GM18867 (cell line): ENCODE measurements around the gene GPR142.
A peak's percentile ranks its signal among the peaks of the same experiment; 100 is the strongest.

Experiments
- ATAC-seq: cut with Tn5 transposase; IDR thresholded peaks from one replicate; pipeline ENCODE4 v1.9.1; 2021; ENCODE audit warnings: mild to moderate bottlenecking, moderate library complexity; ENCODE audit not compliant: unreplicated experiment

Gene GPR142

DNA sequence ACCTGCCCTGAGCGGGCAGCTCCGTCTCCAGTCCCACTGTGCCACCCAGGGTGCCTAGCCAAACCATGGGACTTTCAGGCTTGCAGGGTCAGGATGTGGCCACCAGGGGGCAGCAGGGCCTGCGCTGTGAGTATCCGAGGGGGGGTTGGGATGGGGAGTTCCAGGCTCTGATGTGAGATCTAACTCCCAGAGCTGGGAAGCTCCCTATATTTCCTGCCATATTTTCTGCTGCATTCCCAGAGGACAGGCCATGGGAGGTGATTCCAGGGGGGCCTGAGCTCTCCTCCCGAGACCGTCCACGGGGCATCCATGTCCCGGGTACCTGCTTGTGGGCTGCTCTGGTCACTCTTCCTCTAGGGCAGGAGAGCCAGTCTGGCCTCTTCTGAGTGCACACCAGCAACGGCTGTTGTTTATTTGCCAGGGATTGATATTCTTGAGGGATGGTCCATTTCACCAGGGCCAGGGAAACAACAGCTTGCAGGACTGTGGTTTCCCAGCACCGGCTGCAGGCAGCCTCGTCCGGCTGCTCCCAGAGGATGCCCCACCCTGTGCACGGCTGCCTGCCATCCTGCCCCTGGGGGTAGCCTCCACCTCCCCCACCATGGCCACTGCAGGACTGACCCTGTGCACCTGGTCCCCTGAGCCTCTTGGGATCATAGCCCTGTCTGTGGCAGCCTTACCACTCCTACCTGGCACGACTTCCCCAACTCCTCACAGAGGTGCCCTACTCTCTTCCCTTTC lies 1.2 kb downstream of the GPR142 start:
- peak; percentile 53 for ATAC-seq

DNA sequence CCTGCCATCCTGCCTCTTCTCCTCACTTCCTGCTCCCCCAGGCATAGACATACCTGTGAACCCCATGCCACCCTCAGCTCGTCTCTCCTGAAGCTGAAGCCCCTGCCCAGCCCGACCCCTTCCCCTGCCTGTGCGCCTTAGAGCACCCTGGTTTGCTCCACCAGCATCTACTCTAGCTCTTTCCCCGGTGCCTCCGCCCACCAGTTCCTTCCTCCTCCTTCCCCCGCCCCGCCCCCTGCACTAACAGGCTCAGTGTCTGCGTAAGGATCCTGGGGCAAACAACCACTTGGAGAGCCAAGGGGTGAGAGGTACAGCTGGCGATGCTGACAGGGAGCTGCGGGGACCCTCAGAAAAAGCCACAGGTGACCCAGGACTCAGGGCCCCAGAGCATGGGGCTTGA lies 1.9 kb downstream of the GPR142 start:
- ATAC-seq, result no peak

DNA sequence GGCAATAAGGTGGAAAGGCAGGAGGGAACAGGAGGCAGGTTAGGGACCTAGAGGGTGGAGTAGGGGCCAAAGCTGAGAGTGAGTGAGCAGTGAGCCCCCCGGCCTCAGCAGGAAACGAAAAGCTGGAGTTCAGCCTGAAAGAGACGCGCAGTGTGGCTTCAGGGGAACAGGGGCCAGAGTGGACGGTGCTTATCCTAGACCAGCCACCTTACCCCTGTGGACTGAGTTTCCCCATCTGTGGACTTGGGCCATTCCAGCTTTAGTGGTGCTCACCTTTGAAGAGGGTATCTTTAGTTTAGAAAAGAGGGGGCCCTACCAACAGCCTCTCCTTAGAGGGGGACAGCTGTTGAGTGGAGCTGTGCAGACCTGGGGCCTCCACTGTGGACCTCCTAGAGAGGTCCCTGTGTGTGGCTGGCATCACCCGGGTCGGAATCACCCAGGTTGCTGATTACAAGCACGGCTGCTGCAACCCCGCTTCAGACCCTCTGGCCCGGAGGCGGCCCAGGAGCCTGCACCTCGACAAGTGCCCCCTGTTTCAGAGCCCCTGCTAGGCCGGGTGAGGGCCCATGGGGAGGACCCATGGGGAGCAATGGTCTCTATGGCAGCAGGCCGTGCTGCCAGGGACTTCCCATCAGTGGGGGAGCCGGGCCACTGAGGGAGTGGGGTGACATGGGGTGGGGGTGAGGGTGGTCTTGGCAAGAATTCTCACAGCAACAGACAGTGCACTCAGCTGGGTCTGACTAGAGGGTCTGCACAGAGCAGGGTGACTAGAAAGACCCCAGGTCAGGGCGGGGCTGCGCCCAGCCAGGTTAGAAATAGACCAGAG lies 2.6 kb downstream of the GPR142 start:
- no peak for ATAC-seq

DNA sequence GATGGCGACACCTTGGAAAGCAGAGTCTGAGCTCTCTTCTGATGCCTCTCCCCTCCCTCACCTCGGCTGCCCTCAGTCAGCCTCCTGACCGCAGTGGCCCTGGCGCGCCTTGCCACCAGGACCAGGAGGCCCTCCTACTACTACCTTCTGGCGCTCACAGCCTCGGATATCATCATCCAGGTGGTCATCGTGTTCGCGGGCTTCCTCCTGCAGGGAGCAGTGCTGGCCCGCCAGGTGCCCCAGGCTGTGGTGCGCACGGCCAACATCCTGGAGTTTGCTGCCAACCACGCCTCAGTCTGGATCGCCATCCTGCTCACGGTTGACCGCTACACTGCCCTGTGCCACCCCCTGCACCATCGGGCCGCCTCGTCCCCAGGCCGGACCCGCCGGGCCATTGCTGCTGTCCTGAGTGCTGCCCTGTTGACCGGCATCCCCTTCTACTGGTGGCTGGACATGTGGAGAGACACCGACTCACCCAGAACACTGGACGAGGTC lies 4.4 kb downstream of the GPR142 start:
- ATAC-seq, result no peak

DNA sequence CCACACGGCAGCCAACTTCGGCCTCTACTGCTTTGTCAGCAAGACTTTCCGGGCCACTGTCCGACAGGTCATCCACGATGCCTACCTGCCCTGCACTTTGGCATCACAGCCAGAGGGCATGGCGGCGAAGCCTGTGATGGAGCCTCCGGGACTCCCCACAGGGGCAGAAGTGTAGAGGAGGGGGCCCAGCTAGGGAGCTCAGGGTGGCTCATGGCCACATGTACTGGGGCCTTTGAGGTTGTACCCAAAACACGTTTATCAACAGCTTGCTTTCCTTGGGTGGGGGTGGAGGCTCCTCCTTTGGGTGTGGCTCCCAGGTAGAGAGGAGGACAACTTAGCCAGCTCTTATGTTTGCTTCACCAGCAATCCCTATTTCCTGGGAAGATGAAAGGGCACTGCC lies 5.1 kb downstream of the GPR142 start:
- no peak for ATAC-seq

DNA sequence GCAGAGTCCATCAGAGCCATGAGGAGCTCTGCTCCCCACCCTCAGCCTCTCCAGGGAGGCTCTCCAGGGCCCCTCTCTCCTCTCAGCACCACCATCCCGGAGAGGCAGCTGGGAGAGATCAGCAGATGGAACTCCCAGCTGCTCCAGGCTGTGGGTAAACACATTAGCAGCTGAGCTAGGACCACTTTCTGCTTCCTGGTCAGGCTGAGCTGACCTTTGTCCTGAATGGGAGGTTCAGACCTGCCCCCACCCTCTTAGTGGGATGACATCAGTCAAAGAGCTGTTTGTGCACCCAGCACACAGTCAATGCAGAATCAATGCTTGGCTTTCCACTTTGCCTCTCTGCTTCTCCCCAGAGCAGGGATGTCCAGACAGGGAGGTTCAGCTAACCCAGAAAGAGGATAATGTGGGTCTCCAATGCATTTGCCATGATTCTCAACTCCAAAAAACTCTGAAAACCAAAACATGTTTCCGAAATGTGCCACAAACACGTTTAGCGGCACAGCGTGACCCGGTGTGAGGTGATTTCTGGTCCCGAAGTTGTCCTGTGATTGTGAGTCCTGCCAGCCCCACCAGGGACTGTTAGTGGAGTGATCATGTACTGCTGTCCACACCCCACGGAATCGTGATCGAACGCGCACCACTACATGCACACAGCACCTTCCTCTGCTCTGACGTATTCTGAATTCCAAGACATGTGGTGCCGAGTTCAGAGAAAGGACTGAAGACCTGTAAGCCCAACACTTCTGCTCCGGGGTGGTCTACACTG lies 6.7 kb downstream of the GPR142 start:
- no peak for ATAC-seq

DNA sequence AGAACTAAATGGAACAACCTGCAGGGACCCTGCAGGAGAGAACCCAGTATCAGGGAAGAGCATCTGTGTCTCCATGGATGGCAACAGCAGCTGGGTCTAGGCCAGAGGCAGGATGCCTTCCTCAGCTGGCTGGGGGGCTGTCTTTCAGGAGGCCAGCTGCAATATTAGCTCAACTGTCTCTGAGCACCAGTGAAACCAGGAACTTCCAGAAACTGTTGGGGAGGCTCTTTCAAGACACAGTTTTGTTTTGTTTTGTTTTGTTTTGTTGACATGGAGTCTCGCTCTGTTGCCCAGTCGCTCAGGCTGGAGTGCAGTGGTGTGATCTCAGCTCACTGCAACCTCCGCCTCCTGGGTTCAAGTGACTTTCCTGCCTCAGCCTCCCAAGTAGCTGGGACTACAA lies 7.6 kb downstream of the GPR142 start:
- ATAC-seq, result no peak

DNA sequence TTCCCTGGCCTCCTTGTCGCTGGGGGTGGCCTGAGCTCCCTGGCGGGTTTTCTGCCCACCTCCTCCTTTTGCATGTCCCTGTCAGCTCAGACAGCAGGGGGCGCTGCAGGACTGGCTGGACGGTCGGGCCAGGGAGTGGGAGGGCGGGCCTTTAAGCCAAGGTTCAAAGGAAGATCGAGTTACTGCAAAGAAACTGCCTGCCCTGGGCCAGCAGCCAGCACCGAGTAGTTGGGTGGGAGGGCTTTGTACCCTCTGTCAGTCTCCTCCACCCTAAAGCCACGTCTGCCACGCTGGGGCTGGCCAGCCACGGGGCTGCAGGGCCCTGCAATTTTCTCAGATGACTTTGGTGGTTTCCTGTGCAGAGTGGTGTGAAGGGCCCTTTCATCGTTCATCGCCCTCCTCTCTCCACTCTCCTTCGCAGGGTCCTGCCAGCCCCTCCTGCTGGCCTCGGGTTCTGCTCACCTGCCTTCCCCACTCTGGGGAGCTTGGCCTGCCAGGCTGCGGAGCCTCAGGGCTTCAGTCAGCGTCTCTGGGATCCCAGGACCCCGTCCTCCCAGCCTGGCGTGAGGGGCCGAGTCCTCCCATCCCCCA lies 12.3 kb downstream of the GPR142 start:
- ATAC-seq, result peak; percentile 50

DNA sequence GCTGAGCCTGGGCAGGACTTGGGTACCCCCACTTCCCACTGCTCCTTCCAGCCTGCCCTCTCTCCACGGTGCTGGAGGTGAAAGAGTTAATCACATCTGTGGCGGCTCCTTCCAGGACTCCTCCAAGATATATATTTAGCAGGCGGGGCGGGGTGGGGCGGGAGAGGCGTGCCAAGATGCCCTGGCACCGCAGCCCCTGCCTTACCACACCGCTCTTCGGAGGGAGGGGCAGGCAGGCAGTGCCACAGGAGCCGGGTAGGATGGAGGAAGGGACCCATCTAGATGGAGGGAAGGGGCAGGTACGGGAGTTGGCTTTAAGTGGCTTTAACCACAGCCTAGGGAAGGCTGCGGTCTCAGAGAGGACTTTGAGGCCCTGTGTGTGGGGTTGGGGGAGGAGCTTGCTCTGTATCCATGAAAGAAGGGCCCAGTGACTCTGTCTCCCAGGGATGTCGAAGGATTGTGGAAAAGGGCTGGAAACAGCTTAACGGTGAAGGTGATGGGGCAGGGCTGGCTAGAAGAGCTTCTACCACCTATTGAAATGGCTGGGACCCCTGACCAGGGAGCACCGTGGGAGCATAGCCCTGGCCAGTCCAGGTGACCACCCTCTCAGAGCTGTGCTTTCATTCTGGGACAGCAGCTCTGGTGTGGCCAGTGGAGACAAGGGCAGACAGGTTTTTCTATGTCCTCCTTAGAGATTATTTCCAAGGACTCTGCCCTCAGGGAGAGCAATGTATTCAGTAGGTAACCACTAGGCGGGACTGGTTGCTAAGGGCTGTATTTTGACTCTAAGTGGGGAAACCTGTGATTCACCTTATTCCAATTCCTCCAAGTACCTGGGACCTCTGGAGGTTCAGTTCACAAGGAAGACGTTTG lies 13.0 kb downstream of the GPR142 start:
- no peak for ATAC-seq

DNA sequence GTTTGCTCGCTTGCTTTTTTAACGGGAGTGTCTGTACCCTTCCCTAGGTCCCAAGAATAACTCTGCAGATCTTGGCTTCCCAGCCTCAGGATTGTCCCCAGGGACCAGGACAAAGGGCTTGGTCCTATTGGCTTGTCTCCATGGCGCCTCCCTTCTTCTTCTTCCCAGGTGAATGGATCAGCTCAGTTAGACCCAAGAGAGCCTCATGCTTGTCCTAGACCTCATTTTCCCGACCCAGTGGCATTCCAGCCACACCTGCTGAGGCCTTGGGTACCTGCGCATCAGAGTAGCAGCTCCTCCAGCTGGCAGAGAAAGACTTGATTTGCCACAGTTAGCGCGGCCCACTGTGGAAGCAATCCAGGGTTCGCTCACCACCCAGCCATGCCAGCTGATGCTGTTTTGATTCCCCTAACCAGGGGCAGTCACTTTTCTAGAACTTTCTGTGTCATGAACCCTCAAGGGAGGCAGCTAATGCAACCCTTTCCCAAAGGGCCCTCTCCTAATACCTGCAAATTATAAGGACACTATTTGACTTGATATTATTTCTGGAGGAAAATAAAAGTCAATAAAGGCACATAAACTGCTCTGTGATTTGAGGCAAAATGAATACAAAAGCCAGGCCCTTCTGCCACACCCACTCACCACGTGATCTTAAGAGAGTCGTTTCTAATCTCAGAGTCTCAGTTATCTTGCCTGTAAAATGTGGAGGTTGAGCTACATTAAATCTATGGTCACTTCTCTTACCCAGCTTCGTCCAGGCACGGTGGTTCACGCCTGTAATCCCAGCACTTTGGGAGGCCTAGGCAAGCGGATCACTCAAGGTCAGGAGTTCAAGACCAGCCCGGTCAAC lies 13.9 kb downstream of the GPR142 start:
- no peak for ATAC-seq

DNA sequence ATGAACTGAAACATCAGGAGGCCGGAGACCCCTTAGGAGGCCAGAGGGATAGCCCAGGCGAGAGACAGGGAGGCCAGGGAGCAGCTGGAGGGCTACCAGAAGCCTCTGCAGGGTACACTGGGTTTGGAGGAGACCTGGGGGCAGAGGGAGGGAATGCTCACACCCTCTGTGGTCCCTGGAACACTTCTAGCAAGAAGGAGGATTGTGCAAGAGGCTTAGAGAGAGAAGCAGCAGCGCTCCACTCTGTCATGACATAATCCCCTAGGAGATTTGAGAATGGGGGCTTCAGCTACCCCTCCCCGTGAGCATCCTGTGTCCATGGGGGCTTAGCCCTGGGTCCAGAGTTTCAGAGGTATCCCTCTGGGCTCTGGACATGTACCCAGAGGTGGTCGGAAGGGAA lies 15.8 kb downstream of the GPR142 start:
- no peak for ATAC-seq

DNA sequence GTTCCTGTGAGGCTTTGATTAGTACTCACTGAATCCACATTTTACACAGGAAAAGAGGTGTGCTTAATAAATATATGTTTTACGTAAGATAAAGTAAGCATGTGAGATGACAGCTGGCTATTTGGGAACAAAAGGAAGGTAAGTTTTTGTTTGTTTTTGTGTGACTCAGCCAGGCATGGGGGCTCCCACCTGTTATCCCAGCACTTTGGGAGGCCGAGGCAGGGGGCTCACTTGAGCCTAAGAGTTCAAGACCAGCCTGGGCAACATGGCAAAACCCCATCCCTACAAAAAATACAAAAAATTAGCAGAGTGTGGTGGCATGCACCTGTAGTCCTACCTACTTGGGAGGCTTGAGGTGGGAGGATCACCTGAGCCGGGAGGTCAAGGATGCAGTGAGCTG lies 17.9 kb downstream of the GPR142 start:
- ATAC-seq, result no peak

DNA sequence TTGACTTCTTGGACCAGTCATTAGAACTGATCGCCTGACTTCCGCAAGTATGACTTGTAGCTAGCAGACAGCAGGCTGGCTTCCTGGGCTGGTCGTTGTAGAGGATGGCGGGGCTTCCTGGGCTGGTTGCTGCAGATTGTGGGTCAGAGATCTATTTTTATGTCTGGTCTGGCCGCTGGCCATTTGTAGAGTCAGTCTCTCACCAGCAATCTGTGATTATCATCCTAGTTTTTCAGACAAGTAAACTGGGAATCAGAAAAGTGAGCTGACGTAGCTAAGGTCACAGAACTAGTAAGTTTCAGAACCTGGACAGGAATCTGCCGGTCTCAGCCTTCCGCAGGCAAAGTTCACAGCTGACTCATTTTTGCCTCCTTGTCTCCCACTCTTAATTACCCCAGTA lies 19.1 kb downstream of the GPR142 start:
- ATAC-seq, result no peak

DNA sequence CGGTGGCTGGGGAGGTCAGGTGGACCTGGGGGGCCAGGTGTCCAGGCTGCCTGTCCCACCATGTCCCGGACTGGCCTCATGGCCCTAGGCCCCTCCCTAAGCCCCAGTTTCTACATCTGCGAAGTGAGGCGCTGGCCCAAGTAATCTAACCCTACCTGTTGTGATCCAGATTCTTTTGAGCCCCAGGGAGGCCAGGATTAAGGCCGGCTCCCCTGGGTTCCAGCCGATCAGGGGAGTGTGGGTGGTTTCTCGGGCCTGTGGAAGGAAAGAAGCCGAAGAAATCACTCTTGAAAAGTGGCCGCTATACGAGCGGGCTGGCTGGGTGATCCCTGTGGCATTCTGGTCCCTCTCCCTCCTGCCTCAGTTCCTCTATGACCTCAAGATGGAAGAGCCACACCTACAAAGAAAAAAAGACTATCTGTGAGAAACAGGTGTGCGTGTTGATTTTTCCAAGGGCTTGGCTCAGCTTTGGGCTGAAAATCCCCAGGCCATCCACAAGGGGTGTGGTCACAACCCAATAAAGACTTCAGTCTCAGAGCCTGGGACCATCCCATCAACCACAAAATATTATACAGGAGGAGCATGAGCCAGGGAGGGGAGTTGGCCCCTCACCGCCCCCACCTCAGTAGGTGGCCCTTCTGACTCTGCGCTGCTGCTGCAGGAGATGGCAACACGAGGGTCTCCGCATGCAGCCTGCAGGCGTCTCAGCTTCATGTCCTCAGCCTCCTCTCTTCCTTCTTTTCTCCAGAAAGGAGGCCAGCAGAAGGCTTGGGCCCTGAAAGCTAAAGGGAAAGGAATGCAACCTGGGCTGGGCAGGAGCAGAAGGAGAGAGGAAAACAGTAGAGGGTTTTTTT lies 20.3 kb downstream of the GPR142 start:
- no peak for ATAC-seq

DNA sequence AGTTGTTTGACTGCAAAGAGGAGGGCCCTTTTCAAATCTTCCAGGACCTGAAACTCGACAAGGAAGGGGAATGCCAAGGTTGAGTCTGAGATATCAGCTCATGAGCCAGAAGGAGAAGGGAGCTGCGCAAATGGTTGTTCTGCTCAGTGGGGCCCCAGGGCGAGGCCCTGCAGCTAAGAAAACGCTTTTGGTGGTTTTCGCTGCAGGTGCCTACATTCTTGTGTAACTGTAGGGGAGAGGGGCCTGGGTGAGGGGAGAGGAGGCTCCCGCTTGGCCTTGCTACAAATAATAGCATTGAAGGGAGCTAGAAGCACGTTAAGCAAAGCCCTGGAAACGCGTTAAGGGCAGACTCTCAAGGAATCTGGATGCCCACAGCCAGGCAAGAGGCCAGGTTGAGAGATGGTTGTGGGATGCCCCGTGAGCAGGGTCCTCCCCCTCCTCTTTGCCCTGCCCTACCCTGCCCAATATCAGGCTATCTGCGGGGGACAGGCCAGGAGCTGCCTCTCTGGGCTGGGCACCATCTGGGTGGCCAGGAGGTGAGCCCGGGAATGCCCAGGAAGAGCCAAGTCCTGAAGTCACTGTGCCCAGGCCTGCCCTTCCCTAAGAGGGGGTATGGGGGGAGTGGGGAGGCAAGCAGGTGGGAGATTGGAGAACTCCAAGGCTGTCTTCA lies 21.9 kb downstream of the GPR142 start:
- ATAC-seq, result no peak

DNA sequence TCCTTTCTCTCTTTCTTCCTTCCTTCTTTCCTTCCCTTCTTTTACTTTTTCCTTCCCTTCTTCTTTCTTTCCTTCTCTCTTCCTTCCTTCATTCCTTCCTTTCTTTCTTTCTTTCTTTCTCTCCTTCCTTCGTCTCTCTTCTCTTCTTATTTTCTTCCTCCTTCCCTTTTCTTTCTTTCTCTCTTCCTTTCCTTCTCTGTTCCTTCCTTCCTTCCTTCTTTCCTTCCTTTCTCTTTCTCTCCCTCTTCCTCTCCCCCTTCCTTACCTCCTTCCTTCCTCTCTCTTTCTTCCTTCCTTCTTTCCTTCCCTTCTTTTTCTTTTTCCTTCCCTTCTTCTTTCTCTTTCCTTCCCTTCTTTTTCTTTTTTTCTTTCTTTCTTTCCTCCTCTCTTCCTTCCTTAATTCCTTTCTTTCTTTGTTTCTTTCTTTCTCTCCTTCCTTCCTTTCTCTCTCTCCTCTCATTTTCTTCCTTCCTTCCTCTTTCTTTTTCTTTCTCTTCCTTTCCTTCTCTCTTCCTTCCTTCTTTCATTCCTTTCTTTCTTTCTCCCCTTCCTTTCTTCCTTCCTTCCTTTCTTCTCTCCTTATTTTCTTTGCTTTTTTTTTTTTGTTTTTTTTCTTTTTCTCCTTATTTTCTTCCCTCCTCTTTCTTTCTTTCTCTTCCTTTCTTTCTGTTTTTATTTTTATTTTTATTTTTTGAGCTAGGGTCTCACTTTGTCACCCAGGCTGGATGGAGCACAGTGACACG lies 22.8 kb downstream of the GPR142 start:
- ATAC-seq, result no peak
